ENCODE measurements around the gene IFI27L1.

Gene IFI27L1

GRCh38 chr14:94080621-94081385 lies at the start of gene IFI27L1, which contains the start of gene DDX24:
TSS of gene IFI27L1 (plus strand) at chr14:94081310. CDS start at chr14:94096938, 15,628 bp downstream.
TSS of gene DDX24 (minus strand) at chr14:94081202. CDS start at chr14:94079742, 1,460 bp downstream.
- TF ChIP-seq, protein P1, sequence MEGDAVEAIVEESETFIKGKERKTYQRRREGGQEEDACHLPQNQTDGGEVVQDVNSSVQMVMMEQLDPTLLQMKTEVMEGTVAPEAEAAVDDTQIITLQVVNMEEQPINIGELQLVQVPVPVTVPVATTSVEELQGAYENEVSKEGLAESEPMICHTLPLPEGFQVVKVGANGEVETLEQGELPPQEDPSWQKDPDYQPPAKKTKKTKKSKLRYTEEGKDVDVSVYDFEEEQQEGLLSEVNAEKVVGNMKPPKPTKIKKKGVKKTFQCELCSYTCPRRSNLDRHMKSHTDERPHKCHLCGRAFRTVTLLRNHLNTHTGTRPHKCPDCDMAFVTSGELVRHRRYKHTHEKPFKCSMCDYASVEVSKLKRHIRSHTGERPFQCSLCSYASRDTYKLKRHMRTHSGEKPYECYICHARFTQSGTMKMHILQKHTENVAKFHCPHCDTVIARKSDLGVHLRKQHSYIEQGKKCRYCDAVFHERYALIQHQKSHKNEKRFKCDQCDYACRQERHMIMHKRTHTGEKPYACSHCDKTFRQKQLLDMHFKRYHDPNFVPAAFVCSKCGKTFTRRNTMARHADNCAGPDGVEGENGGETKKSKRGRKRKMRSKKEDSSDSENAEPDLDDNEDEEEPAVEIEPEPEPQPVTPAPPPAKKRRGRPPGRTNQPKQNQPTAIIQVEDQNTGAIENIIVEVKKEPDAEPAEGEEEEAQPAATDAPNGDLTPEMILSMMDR (IDR thresholded peaks at IDR 0.05), result no peak
- peak within 1 kb of the TSS; percentile 87 for H3K4me3 ChIP-seq
- H3K27ac ChIP-seq, result peak within 1 kb of the TSS; percentile 92 to 98
- peak; percentile 95 for DNase-seq (ENCODE audit: low spot score)

GRCh38 chr14:94031883-94032279 lies 49.2 kb upstream of the IFI27L1 start:
- Histone ChIP-seq H3K4me3 (no peak overlapping the region), H3K27ac (no peak overlapping the region)
- TF ChIP-seq, protein P1 (IDR thresholded peaks at IDR 0.05), result no peak
- no peak for DNase-seq (ENCODE audit: low spot score)

DNA sequence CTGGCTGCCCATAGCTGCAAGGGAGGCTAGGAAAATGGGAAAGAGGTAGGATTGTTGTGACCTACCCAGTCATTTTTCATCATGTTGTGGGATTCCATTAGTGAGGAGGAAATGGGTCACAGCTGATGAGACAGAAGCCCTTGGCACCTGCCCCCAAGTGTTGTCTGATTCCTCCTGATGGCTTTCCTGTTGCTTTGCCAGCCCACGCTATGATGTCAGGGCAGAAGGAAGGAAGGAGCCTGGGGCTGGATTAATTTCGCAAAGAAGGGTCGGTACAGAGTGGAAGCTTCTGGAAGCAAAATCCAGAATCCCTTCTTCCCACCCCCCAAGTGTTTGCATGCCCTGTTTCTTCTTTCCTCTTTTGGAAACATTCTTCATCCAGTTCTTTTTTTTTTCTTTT lies 46.2 kb upstream of the IFI27L1 start:
- H3K4me3 ChIP-seq, result no peak overlapping the region
- no peak for DNase-seq (ENCODE audit: low spot score)
- TF ChIP-seq, protein P1 (IDR thresholded peaks at IDR 0.05), result no peak
- no peak overlapping the region for H3K27ac ChIP-seq

GRCh38 chr14:94036313-94037167 lies 44.6 kb upstream of the IFI27L1 start:
- DNase-seq (ENCODE audit: low spot score), result no peak
- no peak overlapping the region for H3K27ac ChIP-seq
- TF ChIP-seq, protein P1 (IDR thresholded peaks at IDR 0.05), result peak; percentile 71
- no peak overlapping the region for H3K4me3 ChIP-seq

GRCh38 chr14:94037954-94038353 lies 43.2 kb upstream of the IFI27L1 start:
- DNase-seq (ENCODE audit: low spot score), result no peak
- Histone ChIP-seq H3K27ac (no peak overlapping the region), H3K4me3 (no peak overlapping the region)
- TF ChIP-seq, protein P1 (IDR thresholded peaks at IDR 0.05), result no peak

GRCh38 chr14:94038510-94038909 lies 42.6 kb upstream of the IFI27L1 start:
- H3K4me3 ChIP-seq, result no peak overlapping the region
- TF ChIP-seq, protein P1 (IDR thresholded peaks at IDR 0.05), result no peak
- DNase-seq (ENCODE audit: low spot score), result no peak
- H3K27ac ChIP-seq, result no peak overlapping the region
